Measurements from ENCODE around the gene FHIP1A.
"Not testable (repeated sequence)": the region's sequence is repeated elsewhere in the genome, so short reads cannot be mapped to it uniquely, and the experiment has no call there.

Gene FHIP1A

DNA sequence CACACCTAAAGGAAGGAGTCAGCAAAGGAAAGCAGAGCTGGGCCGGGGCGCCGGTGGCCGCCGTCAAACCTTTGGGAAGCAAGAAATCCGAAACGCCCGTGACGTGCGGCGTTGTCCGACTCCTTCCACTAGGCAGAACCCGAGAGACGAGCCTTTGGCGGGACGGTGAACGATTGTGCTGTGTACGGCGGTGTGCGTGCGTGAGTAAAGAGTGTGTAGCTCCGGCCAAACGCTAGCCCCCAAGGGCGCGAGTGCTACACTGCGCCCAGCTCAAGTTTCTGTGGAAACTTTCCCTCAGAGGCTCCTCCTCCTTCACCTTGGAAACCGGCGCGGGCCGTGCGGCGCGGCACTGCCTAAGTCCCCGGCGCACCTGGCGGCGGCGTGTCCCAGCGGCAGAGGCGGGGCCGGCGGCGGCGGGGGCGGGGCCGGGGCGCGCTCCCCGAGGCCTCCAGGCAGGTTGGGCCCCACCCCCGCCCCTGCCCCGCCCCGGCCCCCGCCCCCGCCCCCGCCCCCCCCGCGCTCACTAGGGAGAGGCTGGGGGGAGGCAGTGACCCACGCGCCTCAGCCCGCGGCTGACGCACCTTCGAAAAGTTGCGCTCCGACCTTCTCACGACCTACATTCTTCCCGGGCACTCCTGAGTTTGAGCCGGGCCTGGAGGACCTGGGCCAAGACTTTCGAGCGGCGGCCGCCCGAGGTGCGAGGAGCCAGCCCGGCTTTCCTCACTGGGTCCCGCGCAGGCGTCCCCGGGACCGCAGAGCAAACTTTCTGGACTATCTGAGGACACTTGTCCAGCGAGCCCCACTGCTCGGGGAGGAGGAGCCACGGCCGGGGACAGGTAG lies at the start of gene FHIP1A:
Gene FHIP1A (plus strand): TSS at position 547 of the 840 bp plus-strand sequence. CDS start 157,084 bp downstream, outside the sequence.
- Histone ChIP-seq H3K4me1 (ENCODE audit: control insufficient read depth in 1 of 2, insufficient read depth in 2 of 2, low read length in 2 of 2) (peaks cover 0 to 17% of the 10 kb centered on the region in 2 donors), H3K9me3 (ENCODE audit: control insufficient read depth in 1 of 2, low read length in 2 of 2) (no peaks in the 10 kb centered on the region), H3K4me3 (ENCODE audit: low read depth in 1 of 2, low read length in 2 of 2) (peak within 1 kb of the TSS; percentile 72 to 73), H3K27me3 (ENCODE audit: low read depth, low read length) (no peaks in the 10 kb centered on the region), H3K36me3 (ENCODE audit: control insufficient read depth in 1 of 2, insufficient read depth in 2 of 2, low read length in 2 of 2) (no peaks in the 10 kb centered on the region), H3K27ac (ENCODE audit: low read length) (peak within 1 kb of the TSS; percentile 74)

DNA sequence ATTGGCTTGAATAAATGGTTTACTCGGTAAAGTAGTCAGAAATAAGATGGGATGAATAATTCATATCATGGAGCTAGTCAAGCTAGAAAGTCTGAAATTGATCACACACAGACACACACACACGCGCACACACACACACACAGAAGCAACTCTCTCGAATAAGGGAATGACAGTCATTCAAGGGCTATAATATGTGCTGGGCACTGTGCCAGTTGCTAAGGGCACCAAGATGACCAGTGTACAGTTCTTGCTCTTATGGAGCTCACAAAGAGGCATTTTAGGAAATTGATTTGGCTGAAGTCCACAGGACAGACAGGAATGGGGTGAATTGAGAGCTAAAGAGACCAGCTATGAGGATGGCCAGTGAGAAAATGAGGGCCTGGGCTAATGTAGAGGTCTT lies 49.4 kb upstream of the FHIP1A start:
- Histone ChIP-seq H3K4me1 (ENCODE audit: control insufficient read depth in 1 of 2, insufficient read depth in 2 of 2, low read length in 2 of 2) (no peaks in the 10 kb centered on the region), H3K27ac (ENCODE audit: low read length) (no peak overlapping the region), H3K27me3 (ENCODE audit: low read depth, low read length) (no peaks in the 10 kb centered on the region), H3K4me3 (ENCODE audit: low read depth in 1 of 2, low read length in 2 of 2) (no peak overlapping the region), H3K9me3 (ENCODE audit: control insufficient read depth in 1 of 2, low read length in 2 of 2) (no peaks in the 10 kb centered on the region), H3K36me3 (ENCODE audit: control insufficient read depth in 1 of 2, insufficient read depth in 2 of 2, low read length in 2 of 2) (no peaks in the 10 kb centered on the region)

DNA sequence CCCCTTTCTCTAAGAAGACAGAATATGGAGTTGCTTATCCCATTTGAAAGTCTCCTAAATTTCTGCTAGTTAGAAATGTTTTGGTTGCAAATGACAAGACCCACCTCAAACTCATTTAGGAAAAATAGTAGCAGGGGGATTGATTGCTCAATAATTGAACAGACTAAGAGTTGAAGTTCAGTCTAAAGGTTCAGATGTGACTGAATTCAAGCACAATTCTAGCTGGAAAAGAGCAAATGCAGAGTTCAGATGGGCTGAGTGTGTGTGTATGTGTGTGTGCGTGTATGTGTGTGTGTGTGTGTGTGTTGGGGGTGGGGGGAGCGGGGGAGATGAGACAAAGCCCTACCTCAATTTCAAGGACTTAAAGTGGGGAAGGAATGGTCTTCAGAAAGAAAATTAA lies 47.9 kb upstream of the FHIP1A start:
- H3K4me3 ChIP-seq (ENCODE audit: low read depth in 1 of 2, low read length in 2 of 2), result no peak overlapping the region
- no peaks in the 10 kb centered on the region for H3K36me3 ChIP-seq (ENCODE audit: control insufficient read depth in 1 of 2, insufficient read depth in 2 of 2, low read length in 2 of 2)
- H3K4me1 ChIP-seq (ENCODE audit: control insufficient read depth in 1 of 2, insufficient read depth in 2 of 2, low read length in 2 of 2), result no peaks in the 10 kb centered on the region
- no peaks in the 10 kb centered on the region for H3K9me3 ChIP-seq (ENCODE audit: control insufficient read depth in 1 of 2, low read length in 2 of 2)
- H3K27me3 ChIP-seq (ENCODE audit: low read depth, low read length), result no peaks in the 10 kb centered on the region
- H3K27ac ChIP-seq (ENCODE audit: low read length), result no peak overlapping the region

GRCh38 chr4:151361966-151362365 lies 47.0 kb upstream of the FHIP1A start:
- no peak overlapping the region for H3K27ac ChIP-seq (ENCODE audit: low read length)
- H3K9me3 ChIP-seq (ENCODE audit: control insufficient read depth in 1 of 2, low read length in 2 of 2), result no peaks in the 10 kb centered on the region
- no peaks in the 10 kb centered on the region for H3K27me3 ChIP-seq (ENCODE audit: low read depth, low read length)
- no peaks in the 10 kb centered on the region for H3K4me1 ChIP-seq (ENCODE audit: control insufficient read depth in 1 of 2, insufficient read depth in 2 of 2, low read length in 2 of 2)
- no peak overlapping the region for H3K4me3 ChIP-seq (ENCODE audit: low read depth in 1 of 2, low read length in 2 of 2)
- H3K36me3 ChIP-seq (ENCODE audit: control insufficient read depth in 1 of 2, insufficient read depth in 2 of 2, low read length in 2 of 2), result no peaks in the 10 kb centered on the region

DNA sequence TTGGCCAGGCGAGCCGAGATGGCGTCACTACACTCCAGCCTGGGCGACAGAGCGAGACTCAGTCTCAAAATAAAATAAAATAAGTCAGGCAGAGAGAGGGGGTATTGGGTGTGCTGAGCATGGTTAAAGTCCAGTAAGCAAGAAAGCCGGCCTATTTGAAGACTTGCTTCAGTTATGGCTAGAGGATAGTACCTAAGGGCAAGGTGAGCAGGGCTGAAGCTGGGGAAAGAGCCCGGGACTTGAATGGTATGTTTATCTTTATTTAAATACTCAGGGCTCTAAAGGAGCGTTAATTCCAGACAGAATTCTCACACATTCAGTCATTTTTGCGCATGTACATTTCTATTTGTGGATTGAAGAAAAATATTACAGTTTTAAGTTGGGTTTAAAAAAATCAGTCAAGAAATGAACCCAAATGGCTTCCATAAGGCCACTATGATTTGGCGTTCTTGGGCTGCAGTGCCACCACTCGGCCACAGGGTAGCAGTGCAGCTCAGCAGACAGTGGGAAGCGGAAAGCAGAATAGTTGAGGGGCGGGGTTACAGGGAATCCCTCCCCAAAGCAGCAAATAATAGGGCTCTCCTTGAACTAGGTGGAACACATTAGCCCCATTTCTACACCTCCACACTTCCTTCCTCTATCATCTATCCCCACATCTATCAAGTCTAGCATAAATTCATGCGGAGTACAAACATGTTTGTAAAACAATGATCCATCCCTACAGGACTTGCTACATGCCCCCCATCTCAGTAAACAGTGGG lies 46.4 kb upstream of the FHIP1A start:
- H3K27ac ChIP-seq (ENCODE audit: low read length), result no peak overlapping the region
- H3K4me1 ChIP-seq (ENCODE audit: control insufficient read depth in 1 of 2, insufficient read depth in 2 of 2, low read length in 2 of 2), result no peaks in the 10 kb centered on the region
- H3K4me3 ChIP-seq (ENCODE audit: low read depth in 1 of 2, low read length in 2 of 2), result no peak overlapping the region
- no peaks in the 10 kb centered on the region for H3K9me3 ChIP-seq (ENCODE audit: control insufficient read depth in 1 of 2, low read length in 2 of 2)
- no peaks in the 10 kb centered on the region for H3K27me3 ChIP-seq (ENCODE audit: low read depth, low read length)
- no peaks in the 10 kb centered on the region for H3K36me3 ChIP-seq (ENCODE audit: control insufficient read depth in 1 of 2, insufficient read depth in 2 of 2, low read length in 2 of 2)

GRCh38 chr4:151376540-151376939 lies 32.4 kb upstream of the FHIP1A start:
- H3K27ac ChIP-seq (ENCODE audit: low read length), result no peak overlapping the region
- no peak overlapping the region for H3K4me3 ChIP-seq (ENCODE audit: low read depth in 1 of 2, low read length in 2 of 2)
- no peaks in the 10 kb centered on the region for H3K27me3 ChIP-seq (ENCODE audit: low read depth, low read length)
- H3K9me3 ChIP-seq (ENCODE audit: control insufficient read depth in 1 of 2, low read length in 2 of 2), result no peaks in the 10 kb centered on the region
- H3K4me1 ChIP-seq (ENCODE audit: control insufficient read depth in 1 of 2, insufficient read depth in 2 of 2, low read length in 2 of 2), result no peaks in the 10 kb centered on the region
- no peaks in the 10 kb centered on the region for H3K36me3 ChIP-seq (ENCODE audit: control insufficient read depth in 1 of 2, insufficient read depth in 2 of 2, low read length in 2 of 2)

GRCh38 chr4:151389311-151389710 lies 19.7 kb upstream of the FHIP1A start:
- H3K4me1 ChIP-seq (ENCODE audit: control insufficient read depth in 1 of 2, insufficient read depth in 2 of 2, low read length in 2 of 2), result no peaks in the 10 kb centered on the region
- H3K27ac ChIP-seq (ENCODE audit: low read length), result no peak overlapping the region
- H3K9me3 ChIP-seq (ENCODE audit: control insufficient read depth in 1 of 2, low read length in 2 of 2), result no peaks in the 10 kb centered on the region
- no peak overlapping the region for H3K4me3 ChIP-seq (ENCODE audit: low read depth in 1 of 2, low read length in 2 of 2)
- no peaks in the 10 kb centered on the region for H3K27me3 ChIP-seq (ENCODE audit: low read depth, low read length)
- H3K36me3 ChIP-seq (ENCODE audit: control insufficient read depth in 1 of 2, insufficient read depth in 2 of 2, low read length in 2 of 2), result no peaks in the 10 kb centered on the region

DNA sequence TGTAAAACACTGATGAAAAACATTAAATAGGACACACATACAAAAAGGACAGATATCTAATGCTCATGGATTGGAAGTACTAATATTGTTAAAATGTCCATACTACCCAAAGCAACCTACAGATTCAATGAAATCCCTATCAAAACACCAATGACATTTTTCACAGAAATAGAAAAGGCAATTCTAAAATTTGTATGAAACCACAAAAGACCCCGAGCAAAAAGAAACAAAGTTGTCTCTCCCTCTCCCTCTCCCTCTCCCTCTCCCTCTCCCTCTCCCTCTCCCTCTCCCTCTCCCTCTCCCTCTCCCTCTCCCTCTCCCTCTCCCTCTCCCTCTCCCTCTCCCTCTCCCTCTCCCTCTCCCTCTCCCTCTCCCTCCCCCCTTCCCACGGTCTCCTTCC lies 19.2 kb upstream of the FHIP1A start:
- H3K4me3 ChIP-seq (ENCODE audit: low read depth in 1 of 2, low read length in 2 of 2); H3K36me3 ChIP-seq (ENCODE audit: control insufficient read depth in 1 of 2, insufficient read depth in 2 of 2, low read length in 2 of 2); H3K4me1 ChIP-seq (ENCODE audit: control insufficient read depth in 1 of 2, insufficient read depth in 2 of 2, low read length in 2 of 2); H3K9me3 ChIP-seq (ENCODE audit: control insufficient read depth in 1 of 2, low read length in 2 of 2); H3K27me3 ChIP-seq (ENCODE audit: low read depth, low read length); H3K27ac ChIP-seq (ENCODE audit: low read length): not testable (repeated sequence)

GRCh38 chr4:151395873-151396272 lies 13.1 kb upstream of the FHIP1A start:
- H3K4me3 ChIP-seq (ENCODE audit: low read depth in 1 of 2, low read length in 2 of 2), result no peak overlapping the region
- H3K9me3 ChIP-seq (ENCODE audit: control insufficient read depth in 1 of 2, low read length in 2 of 2), result no peaks in the 10 kb centered on the region
- no peaks in the 10 kb centered on the region for H3K4me1 ChIP-seq (ENCODE audit: control insufficient read depth in 1 of 2, insufficient read depth in 2 of 2, low read length in 2 of 2)
- H3K27ac ChIP-seq (ENCODE audit: low read length), result no peak overlapping the region
- H3K36me3 ChIP-seq (ENCODE audit: control insufficient read depth in 1 of 2, insufficient read depth in 2 of 2, low read length in 2 of 2), result no peaks in the 10 kb centered on the region
- no peaks in the 10 kb centered on the region for H3K27me3 ChIP-seq (ENCODE audit: low read depth, low read length)

DNA sequence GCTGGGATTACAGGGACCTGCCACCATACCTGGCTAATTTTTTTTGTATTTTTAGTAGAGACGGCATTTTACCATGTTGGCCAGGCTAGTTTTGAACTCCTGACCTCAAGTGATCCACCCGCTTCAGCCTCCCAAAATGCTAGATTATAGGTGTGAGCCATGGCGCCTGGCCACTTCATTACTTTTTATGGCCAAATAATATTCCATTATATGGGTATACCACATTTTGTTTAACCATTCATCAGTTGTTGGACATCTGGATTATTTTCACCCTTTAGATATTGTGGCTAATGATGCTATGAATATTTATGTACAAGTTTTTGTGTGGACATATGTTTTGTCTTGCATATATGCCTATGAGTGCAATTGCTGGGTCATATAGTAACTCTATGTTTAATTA lies 8.6 kb upstream of the FHIP1A start:
- no peaks in the 10 kb centered on the region for H3K4me1 ChIP-seq (ENCODE audit: control insufficient read depth in 1 of 2, insufficient read depth in 2 of 2, low read length in 2 of 2)
- H3K36me3 ChIP-seq (ENCODE audit: control insufficient read depth in 1 of 2, insufficient read depth in 2 of 2, low read length in 2 of 2), result no peaks in the 10 kb centered on the region
- H3K9me3 ChIP-seq (ENCODE audit: control insufficient read depth in 1 of 2, low read length in 2 of 2), result no peaks in the 10 kb centered on the region
- no peak overlapping the region for H3K4me3 ChIP-seq (ENCODE audit: low read depth in 1 of 2, low read length in 2 of 2)
- H3K27me3 ChIP-seq (ENCODE audit: low read depth, low read length), result no peaks in the 10 kb centered on the region
- no peak overlapping the region for H3K27ac ChIP-seq (ENCODE audit: low read length)

GRCh38 chr4:151401739-151402138 lies 7.2 kb upstream of the FHIP1A start:
- Histone ChIP-seq H3K9me3 (ENCODE audit: control insufficient read depth in 1 of 2, low read length in 2 of 2) (no peaks in the 10 kb centered on the region), H3K4me3 (ENCODE audit: low read depth in 1 of 2, low read length in 2 of 2) (no peak overlapping the region), H3K27me3 (ENCODE audit: low read depth, low read length) (no peaks in the 10 kb centered on the region), H3K27ac (ENCODE audit: low read length) (no peak overlapping the region), H3K4me1 (ENCODE audit: control insufficient read depth in 1 of 2, insufficient read depth in 2 of 2, low read length in 2 of 2) (no peaks in the 10 kb centered on the region), H3K36me3 (ENCODE audit: control insufficient read depth in 1 of 2, insufficient read depth in 2 of 2, low read length in 2 of 2) (no peaks in the 10 kb centered on the region)
